GM23248 (cell line): ENCODE data around the gene USF3.

Experiments
- EZH2 ChIP-seq: fragments of 200-600 bp; sonication (generic); IDR thresholded peaks from 2 replicates; pipeline ENCODE4 v1.6.1; 2018; ENCODE audit warnings: antibody characterized with exemption, mild to moderate bottlenecking; ENCODE audit not compliant: insufficient read depth, poor library complexity, severe bottlenecking
- EZH2phosphoT487 ChIP-seq: fragments of 200-600 bp; sonication (generic); IDR thresholded peaks from 2 replicates; pipeline ENCODE4 v1.6.1; 2018; ENCODE audit warnings: antibody characterized with exemption, moderate library complexity, mild to moderate bottlenecking, low read depth; ENCODE audit not compliant: insufficient read depth

GRCh38 chr3:113730550-113730949 is 34.1 kb upstream of the USF3 start:
- TF ChIP-seq EZH2 (no peak), EZH2phosphoT487 (no peak)
